Skeletal muscle satellite cell (primary cell): Measurements from ENCODE around the gene JMJD1C.

Experiments
- H3K27me3 ChIP-seq: 2 replicates; pipeline ENCODE4 v1.7.0; 2013; ENCODE audit warnings: low read length; ENCODE audit not compliant: control insufficient read depth, insufficient read depth
- H3K36me3 ChIP-seq: 2 replicates; pipeline ENCODE4 v1.7.0; 2013; ENCODE audit warnings: mild to moderate bottlenecking, control low read depth, low read length; ENCODE audit not compliant: insufficient read depth
- H3K4me1 ChIP-seq: 2 replicates; pipeline ENCODE4 v1.7.0; 2013; ENCODE audit warnings: low read length; ENCODE audit not compliant: control insufficient read depth, insufficient read depth
- H3K4me2 ChIP-seq: 2 replicates; pipeline ENCODE4 v1.7.0; 2013; ENCODE audit warnings: mild to moderate bottlenecking, low read length
- H3K4me3 ChIP-seq: 2 replicates; pipeline ENCODE4 v1.7.0; 2013; ENCODE audit warnings: low read length
- H3K9ac ChIP-seq: 2 replicates; pipeline ENCODE4 v1.7.0; 2013; ENCODE audit warnings: mild to moderate bottlenecking, low read depth, low read length, moderate library complexity
- H3K9me3 ChIP-seq: replicated peaks from 2 replicates; pipeline ENCODE4 v1.7.0; 2013; ENCODE audit warnings: mild to moderate bottlenecking, control low read depth, low read length

The JMJD1C gene

GRCh38 chr10:63413429-63413828 is 52.3 kb downstream of the JMJD1C start:
- H3K9ac ChIP-seq: no peak overlapping the region
- no peaks in the 10 kb centered on the region for H3K9me3 ChIP-seq
- H3K4me3 ChIP-seq: no peak overlapping the region
- no peaks in the 10 kb centered on the region for H3K36me3 ChIP-seq
- no peak overlapping the region for H3K4me2 ChIP-seq
- H3K4me1 ChIP-seq: peaks cover 31% of the 10 kb centered on the region
- no peaks in the 10 kb centered on the region for H3K27me3 ChIP-seq

GRCh38 chr10:63412304-63412703 is 53.5 kb downstream of the JMJD1C start:
- no peaks in the 10 kb centered on the region for H3K36me3 ChIP-seq
- no peak overlapping the region for H3K4me2 ChIP-seq
- peaks cover 31% of the 10 kb centered on the region for H3K4me1 ChIP-seq
- no peak overlapping the region for H3K4me3 ChIP-seq
- no peak overlapping the region for H3K9ac ChIP-seq
- H3K27me3 ChIP-seq: no peaks in the 10 kb centered on the region
- no peaks in the 10 kb centered on the region for H3K9me3 ChIP-seq

- Histone ChIP-seq H3K36me3 (no peaks in the 10 kb centered on the region), H3K4me1 (peaks cover 23% of the 10 kb centered on the region), H3K4me3 (no peak overlapping the region), H3K27me3 (no peaks in the 10 kb centered on the region), H3K4me2 (no peak overlapping the region), H3K9ac (no peak overlapping the region), H3K9me3 (no peaks in the 10 kb centered on the region)
Observed at GRCh38 chr10:63410633-63411032, 55.1 kb downstream of the JMJD1C start.

GRCh38 chr10:63409465-63410027 is 56.2 kb downstream of the JMJD1C start:
- Histone ChIP-seq H3K4me2 (no peak overlapping the region), H3K4me1 (peaks cover 14% of the 10 kb centered on the region), H3K9me3 (no peaks in the 10 kb centered on the region), H3K36me3 (no peaks in the 10 kb centered on the region), H3K4me3 (no peak overlapping the region), H3K9ac (no peak overlapping the region), H3K27me3 (no peaks in the 10 kb centered on the region)

GRCh38 chr10:63407136-63407662 is 58.6 kb downstream of the JMJD1C start:
- no peak overlapping the region for H3K4me3 ChIP-seq
- H3K9ac ChIP-seq: no peak overlapping the region
- no peaks in the 10 kb centered on the region for H3K27me3 ChIP-seq
- no peak overlapping the region for H3K4me2 ChIP-seq
- no peaks in the 10 kb centered on the region for H3K9me3 ChIP-seq
- no peaks in the 10 kb centered on the region for H3K36me3 ChIP-seq
- peaks cover 14% of the 10 kb centered on the region for H3K4me1 ChIP-seq

GRCh38 chr10:63396133-63396761 is 69.5 kb downstream of the JMJD1C start:
- Histone ChIP-seq H3K9me3 (no peaks in the 10 kb centered on the region), H3K9ac (no peak overlapping the region), H3K36me3 (no peaks in the 10 kb centered on the region), H3K4me1 (no peaks in the 10 kb centered on the region), H3K27me3 (no peaks in the 10 kb centered on the region), H3K4me2 (no peak overlapping the region), H3K4me3 (no peak overlapping the region)

GRCh38 chr10:63393050-63393449 is 72.7 kb downstream of the JMJD1C start:
- no peaks in the 10 kb centered on the region for H3K36me3 ChIP-seq
- no peak overlapping the region for H3K4me3 ChIP-seq
- no peak overlapping the region for H3K4me2 ChIP-seq
- no peaks in the 10 kb centered on the region for H3K4me1 ChIP-seq
- no peaks in the 10 kb centered on the region for H3K27me3 ChIP-seq
- H3K9me3 ChIP-seq: no peaks in the 10 kb centered on the region
- H3K9ac ChIP-seq: no peak overlapping the region

- H3K9ac ChIP-seq: no peak overlapping the region
- no peaks in the 10 kb centered on the region for H3K4me1 ChIP-seq
- no peaks in the 10 kb centered on the region for H3K9me3 ChIP-seq
- no peaks in the 10 kb centered on the region for H3K36me3 ChIP-seq
- no peak overlapping the region for H3K4me3 ChIP-seq
- H3K27me3 ChIP-seq: no peaks in the 10 kb centered on the region
- H3K4me2 ChIP-seq: no peak overlapping the region
Observed at GRCh38 chr10:63392224-63392623, 73.6 kb downstream of the JMJD1C start.

- no peaks in the 10 kb centered on the region for H3K4me1 ChIP-seq
- H3K4me3 ChIP-seq: no peak overlapping the region
- H3K27me3 ChIP-seq: no peaks in the 10 kb centered on the region
- H3K9me3 ChIP-seq: no peaks in the 10 kb centered on the region
- H3K36me3 ChIP-seq: no peaks in the 10 kb centered on the region
- no peak overlapping the region for H3K9ac ChIP-seq
- H3K4me2 ChIP-seq: no peak overlapping the region
Observed at GRCh38 chr10:63391812-63392211, 74.0 kb downstream of the JMJD1C start.

- Histone ChIP-seq H3K9ac (no peak overlapping the region), H3K4me3 (no peak overlapping the region), H3K36me3 (no peaks in the 10 kb centered on the region), H3K27me3 (no peaks in the 10 kb centered on the region), H3K4me1 (no peaks in the 10 kb centered on the region), H3K9me3 (no peaks in the 10 kb centered on the region), H3K4me2 (no peak overlapping the region)
Observed at GRCh38 chr10:63390521-63390920, 75.3 kb downstream of the JMJD1C start.

- Histone ChIP-seq H3K9ac (no peak overlapping the region), H3K4me1 (no peaks in the 10 kb centered on the region), H3K27me3 (no peaks in the 10 kb centered on the region), H3K4me2 (no peak overlapping the region), H3K4me3 (no peak overlapping the region), H3K9me3 (no peaks in the 10 kb centered on the region), H3K36me3 (no peaks in the 10 kb centered on the region)
Observed at GRCh38 chr10:63388421-63389031, 77.3 kb downstream of the JMJD1C start.

GRCh38 chr10:63385254-63385653 is 80.5 kb downstream of the JMJD1C start:
- H3K9me3 ChIP-seq: no peaks in the 10 kb centered on the region
- H3K27me3 ChIP-seq: no peaks in the 10 kb centered on the region
- H3K4me1 ChIP-seq: no peaks in the 10 kb centered on the region
- H3K4me3 ChIP-seq: no peak overlapping the region
- H3K4me2 ChIP-seq: no peak overlapping the region
- H3K36me3 ChIP-seq: no peaks in the 10 kb centered on the region
- no peak overlapping the region for H3K9ac ChIP-seq
